ENCODE results near the gene DOCK2. TPM values are rescaled to one million over a fixed set of nuclear protein-coding genes. Genes with fewer than 3 reads are reported as not detected.

Gene DOCK2
- total and polyA plus RNA-seq, 2 of the 8 experiments (the other 6 are each of a cell fraction or from before 2014, with no cell fraction given) = 3.9 to 5.7 TPM

DNA sequence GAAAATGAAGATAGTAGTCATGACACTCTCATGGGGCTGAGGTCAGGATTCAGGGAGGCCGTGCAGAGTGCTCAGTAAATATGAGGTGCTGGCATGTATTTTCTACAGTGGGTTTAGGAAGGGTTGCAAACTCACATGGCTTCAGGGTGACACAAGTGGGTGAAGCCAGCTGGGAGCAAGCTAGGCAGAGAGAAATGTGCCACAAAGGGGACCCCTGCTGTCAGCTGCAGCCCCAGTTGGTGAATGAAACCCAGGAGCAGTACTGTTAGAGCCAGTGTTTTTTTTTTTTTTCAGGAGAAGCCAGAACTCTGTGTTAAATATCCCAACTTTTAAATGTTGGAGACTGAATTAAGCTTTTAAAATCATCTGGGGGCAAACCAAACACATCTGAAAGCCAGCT, 267.9 kb downstream of the DOCK2 start (continued):
- TF ChIP-seq, protein P1, sequence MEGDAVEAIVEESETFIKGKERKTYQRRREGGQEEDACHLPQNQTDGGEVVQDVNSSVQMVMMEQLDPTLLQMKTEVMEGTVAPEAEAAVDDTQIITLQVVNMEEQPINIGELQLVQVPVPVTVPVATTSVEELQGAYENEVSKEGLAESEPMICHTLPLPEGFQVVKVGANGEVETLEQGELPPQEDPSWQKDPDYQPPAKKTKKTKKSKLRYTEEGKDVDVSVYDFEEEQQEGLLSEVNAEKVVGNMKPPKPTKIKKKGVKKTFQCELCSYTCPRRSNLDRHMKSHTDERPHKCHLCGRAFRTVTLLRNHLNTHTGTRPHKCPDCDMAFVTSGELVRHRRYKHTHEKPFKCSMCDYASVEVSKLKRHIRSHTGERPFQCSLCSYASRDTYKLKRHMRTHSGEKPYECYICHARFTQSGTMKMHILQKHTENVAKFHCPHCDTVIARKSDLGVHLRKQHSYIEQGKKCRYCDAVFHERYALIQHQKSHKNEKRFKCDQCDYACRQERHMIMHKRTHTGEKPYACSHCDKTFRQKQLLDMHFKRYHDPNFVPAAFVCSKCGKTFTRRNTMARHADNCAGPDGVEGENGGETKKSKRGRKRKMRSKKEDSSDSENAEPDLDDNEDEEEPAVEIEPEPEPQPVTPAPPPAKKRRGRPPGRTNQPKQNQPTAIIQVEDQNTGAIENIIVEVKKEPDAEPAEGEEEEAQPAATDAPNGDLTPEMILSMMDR (IDR thresholded peaks at IDR 0.05; ENCODE audit: control extremely low read depth in 1 of 3, insufficient read depth in 1 of 3, low read depth in 1 of 3, low read length in 3 of 3) = no peak
- TF ChIP-seq NRF1 (IDR thresholded peaks at IDR 0.05; ENCODE audit: low read depth, low read length) = no peak
- TF ChIP-seq, protein P2, sequence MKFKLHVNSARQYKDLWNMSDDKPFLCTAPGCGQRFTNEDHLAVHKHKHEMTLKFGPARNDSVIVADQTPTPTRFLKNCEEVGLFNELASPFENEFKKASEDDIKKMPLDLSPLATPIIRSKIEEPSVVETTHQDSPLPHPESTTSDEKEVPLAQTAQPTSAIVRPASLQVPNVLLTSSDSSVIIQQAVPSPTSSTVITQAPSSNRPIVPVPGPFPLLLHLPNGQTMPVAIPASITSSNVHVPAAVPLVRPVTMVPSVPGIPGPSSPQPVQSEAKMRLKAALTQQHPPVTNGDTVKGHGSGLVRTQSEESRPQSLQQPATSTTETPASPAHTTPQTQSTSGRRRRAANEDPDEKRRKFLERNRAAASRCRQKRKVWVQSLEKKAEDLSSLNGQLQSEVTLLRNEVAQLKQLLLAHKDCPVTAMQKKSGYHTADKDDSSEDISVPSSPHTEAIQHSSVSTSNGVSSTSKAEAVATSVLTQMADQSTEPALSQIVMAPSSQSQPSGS (IDR thresholded peaks at IDR 0.05; ENCODE audit: low read length) = no peak
- TF ChIP-seq RNF2 (IDR thresholded peaks at IDR 0.05; ENCODE audit: borderline replicate concordance, low read depth, low read length, missing control alignments, poor library complexity, severe bottlenecking) = no peak
